GM23338 (cell line): ENCODE results near the gene TBC1D3K. TPM values are rescaled to one million over a fixed set of nuclear protein-coding genes. Genes with fewer than 3 reads are reported as not detected.
"Not testable (repeated sequence)": the region's sequence is repeated elsewhere in the genome, so short reads cannot be mapped to it uniquely, and the experiment has no call there.

ENCODE experiments used
- ATAC-seq: fragments of 200-7000 bp; cut with Tn5 transposase; 3 replicates; pipeline ENCODE4 v1.9.1; 2020
- DNase-seq: peaks from one replicate; pipeline ENCODE4 v3.0.0-alpha.2; 2015; ENCODE audit warnings: low spot score
- H2AFZ ChIP-seq: fragments of 200-600 bp; sonication (generic); 2 replicates; pipeline ENCODE4 v1.8.0; 2016; ENCODE audit warnings: antibody characterized with exemption, mild to moderate bottlenecking, moderate library complexity
- H3F3A ChIP-seq: fragments of 200-600 bp; sonication (generic); replicated peaks from 2 replicates; pipeline ENCODE4 v1.8.0; 2017; ENCODE audit warnings: antibody characterized with exemption, mixed run types, low read depth
- H3K27ac ChIP-seq: fragments of 200-600 bp; sonication (generic); 2 replicates; pipeline ENCODE4 v1.6.1; 2016; ENCODE audit warnings: low read depth
- H3K27me3 ChIP-seq: fragments of 200-600 bp; sonication (generic); 2 replicates; pipeline ENCODE4 v1.8.0; 2016; ENCODE audit warnings: mild to moderate bottlenecking, mixed run types, moderate library complexity; ENCODE audit not compliant: insufficient read depth
- H3K36me3 ChIP-seq: fragments of 200-600 bp; sonication (generic); 2 replicates; pipeline ENCODE4 v1.8.0; 2016; ENCODE audit warnings: mild to moderate bottlenecking; ENCODE audit not compliant: insufficient read depth
- H3K4me1 ChIP-seq: fragments of 200-600 bp; sonication (generic); 2 replicates; pipeline ENCODE4 v1.8.0; 2016; ENCODE audit warnings: mild to moderate bottlenecking, moderate library complexity; ENCODE audit not compliant: insufficient read depth
- H3K4me2 ChIP-seq: fragments of 200-600 bp; sonication (generic); 2 replicates; pipeline ENCODE4 v1.7.1; 2017; ENCODE audit warnings: mixed run types
- H3K4me3 ChIP-seq: fragments of 200-600 bp; sonication (generic); 2 replicates; pipeline ENCODE4 v1.6.1; 2016; ENCODE audit warnings: mixed run types
- H3K79me2 ChIP-seq: fragments of 200-600 bp; sonication (generic); replicated peaks from 2 replicates; pipeline ENCODE4 v1.8.0; 2017; ENCODE audit warnings: mild to moderate bottlenecking; ENCODE audit not compliant: insufficient read depth
- H3K9me2 ChIP-seq: fragments of 200-600 bp; sonication (generic); 2 replicates; pipeline ENCODE4 v1.8.0; 2017; ENCODE audit not compliant: insufficient read depth
- H4K20me1 ChIP-seq: fragments of 200-600 bp; sonication (generic); replicated peaks from 2 replicates; pipeline ENCODE4 v1.8.0; 2017; ENCODE audit warnings: mild to moderate bottlenecking; ENCODE audit not compliant: insufficient read depth
- H3K27ac Mint-ChIP-seq: 2 replicates; pipeline ENCODE4 v1.8.0; 2020; ENCODE audit warnings: inconsistent platforms, mild to moderate bottlenecking, moderate library complexity, mixed read lengths
- H3K27me3 Mint-ChIP-seq: 3 replicates; pipeline ENCODE4 v1.8.0; 2022; ENCODE audit warnings: low read depth, mild to moderate bottlenecking, moderate library complexity, mixed read lengths, inconsistent platforms; ENCODE audit not compliant: insufficient read depth, poor library complexity
- H3K36me3 Mint-ChIP-seq: 3 replicates; pipeline ENCODE4 v1.8.0; 2021; ENCODE audit warnings: low read depth, mild to moderate bottlenecking, inconsistent platforms, moderate library complexity, mixed read lengths
- H3K4me1 Mint-ChIP-seq: 3 replicates; pipeline ENCODE4 v1.8.0; 2020; ENCODE audit warnings: mild to moderate bottlenecking, inconsistent platforms, mixed read lengths
- H3K4me3 Mint-ChIP-seq: 3 replicates; pipeline ENCODE4 v1.8.0; 2021; ENCODE audit warnings: moderate library complexity, mild to moderate bottlenecking, inconsistent platforms, mixed read lengths
- H3K9me3 Mint-ChIP-seq: 3 replicates; pipeline ENCODE4 v1.8.0; 2020; ENCODE audit warnings: moderate library complexity, mild to moderate bottlenecking, inconsistent platforms, mixed read lengths
- ETS1 ChIP-seq: IDR thresholded peaks from 2 replicates; pipeline ENCODE4 v1.6.1; 2016; ENCODE audit warnings: antibody characterized with exemption
- EZH2phosphoT487 ChIP-seq: fragments of 200-600 bp; sonication (generic); IDR thresholded peaks from one replicate; pipeline ENCODE4 v1.8.1; 2018; ENCODE audit warnings: antibody characterized with exemption; ENCODE audit not compliant: unreplicated experiment
- JUNB ChIP-seq: IDR thresholded peaks from one replicate; pipeline ENCODE4 v1.6.1; 2016; ENCODE audit warnings: antibody characterized with exemption; ENCODE audit not compliant: unreplicated experiment
- NANOG ChIP-seq: IDR thresholded peaks from 2 replicates; pipeline ENCODE4 v1.6.1; 2016; ENCODE audit warnings: antibody characterized with exemption, borderline replicate concordance
- ZNF114 ChIP-seq: fragments of 250-450 bp; sonication (Bioruptor Pico); IDR thresholded peaks from 2 replicates; pipeline ENCODE4 v1.5.0; 2020; ENCODE audit warnings: mild to moderate bottlenecking, moderate library complexity
- ZNF331 ChIP-seq: fragments of 250-450 bp; sonication (Bioruptor Pico); IDR thresholded peaks from 2 replicates; pipeline ENCODE4 v1.5.0; 2020; ENCODE audit warnings: low read depth, mild to moderate bottlenecking, moderate library complexity
- long read RNA-seq: library from polyadenylated mRNA; unstranded; transcript quantifications from one replicate; pipeline ENCODE4 v2.0.0, GENCODE V29; 2020; ENCODE audit not compliant: unreplicated experiment
- polyA plus RNA-seq: library from polyadenylated mRNA; unstranded; fragments of >200 nt; fragmentation: Nextera tagmentation; extraction: Ambion mirVana; gene quantifications from 2 replicates; pipeline ENCODE4 v1.2.1, GENCODE V29; 2016
- total RNA-seq: library from RNA; depleted of rRNA; stranded (reverse); fragments of >200 nt; shearing (Covaris generic); gene quantifications from 2 replicates; pipeline ENCODE4 v1.2.3, GENCODE V29; 2014; rRNA removed
- TF ChIP-seq, protein P1 (sequence below): IDR thresholded peaks from one replicate; pipeline ENCODE4 v1.6.1; 2018; ENCODE audit warnings: antibody characterized with exemption; ENCODE audit not compliant: unreplicated experiment

The TBC1D3K gene
- total RNA-seq, result not detected in 2 replicates
- polyA plus RNA-seq, result not detected in 2 replicates
- long read RNA-seq, result 0 reads

GRCh38 chr17:37924115-37924514, at the start of gene TBC1D3K:
TSS of gene TBC1D3K (plus strand) at chr17:37924415. CDS start at chr17:37926000, 1,585 bp downstream.
- H3F3A ChIP-seq, H3K36me3 ChIP-seq, H3K79me2 ChIP-seq, H3K4me1 Mint-ChIP-seq, H3K4me3 ChIP-seq, H2AFZ ChIP-seq, H3K27ac Mint-ChIP-seq, H3K36me3 Mint-ChIP-seq, DNase-seq, ATAC-seq, H3K4me3 Mint-ChIP-seq, H3K4me1 ChIP-seq, H3K9me3 Mint-ChIP-seq, H4K20me1 ChIP-seq, H3K9me2 ChIP-seq, H3K27me3 Mint-ChIP-seq, H3K27ac ChIP-seq, H3K4me2 ChIP-seq, H3K27me3 ChIP-seq: not testable (repeated sequence)

GRCh38 chr17:37884516-37884915, 39.7 kb upstream of the TBC1D3K start:
- no peak for TF ChIP-seq EZH2phosphoT487
- 0 out of 2 replicates have a peak overlapping the region, but pooled peaks have one; percentile 2 for H3K4me2 ChIP-seq
- H3K4me1 ChIP-seq, result no peaks in the 10 kb centered on the region
- H3K36me3 Mint-ChIP-seq, result peaks cover under 1% of the 10 kb centered on the region; the same call in 1 of the 3 replicates
- no peaks in the 10 kb centered on the region for H3K36me3 ChIP-seq
- no peak overlapping the region for H3K4me3 ChIP-seq
- peak; percentile 6 for DNase-seq
- H2AFZ ChIP-seq, result no peak overlapping the region; the same call in 1 of the 2 replicates
- no peaks in the 10 kb centered on the region for H3F3A ChIP-seq
- no peaks in the 10 kb centered on the region for H4K20me1 ChIP-seq
- H3K27me3 Mint-ChIP-seq, result no peaks in the 10 kb centered on the region
- no peaks in the 10 kb centered on the region for H3K79me2 ChIP-seq
- no peak overlapping the region for H3K4me3 Mint-ChIP-seq
- peaks cover 77% of the 10 kb centered on the region for H3K9me3 Mint-ChIP-seq
- no peaks in the 10 kb centered on the region for H3K27me3 ChIP-seq
- no peak overlapping the region for H3K27ac Mint-ChIP-seq
- no peak for ATAC-seq
- no peak overlapping the region for H3K27ac ChIP-seq
- peaks cover 6% of the 10 kb centered on the region for H3K4me1 Mint-ChIP-seq
- H3K9me2 ChIP-seq, result no peaks in the 10 kb centered on the region

DNA sequence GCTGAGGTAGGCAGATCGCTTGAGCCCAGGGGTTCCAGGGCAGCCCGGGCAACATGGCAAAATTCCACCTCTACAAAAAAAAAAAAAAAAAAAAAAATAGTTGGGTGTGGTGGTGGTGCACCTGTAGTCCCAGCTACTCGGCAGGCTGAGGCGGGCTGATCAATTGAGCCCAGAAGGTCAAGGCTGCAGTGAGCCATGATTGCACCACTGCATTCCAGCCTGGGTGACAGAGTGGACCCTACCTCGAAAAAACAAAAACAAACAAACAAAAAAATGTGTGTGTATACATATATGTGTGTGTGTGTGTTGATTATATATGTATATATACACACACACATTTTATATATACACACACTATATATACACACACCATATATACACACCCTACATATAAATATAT, 39.1 kb upstream of the TBC1D3K start:
- no peaks in the 10 kb centered on the region for H3K4me1 ChIP-seq
- peaks cover 6% of the 10 kb centered on the region for H3K4me1 Mint-ChIP-seq
- H3K79me2 ChIP-seq, result no peaks in the 10 kb centered on the region
- H3K4me2 ChIP-seq, result no peak overlapping the region
- no peaks in the 10 kb centered on the region for H3F3A ChIP-seq
- no peaks in the 10 kb centered on the region for H4K20me1 ChIP-seq
- no peak overlapping the region for H2AFZ ChIP-seq
- ATAC-seq (no peak), DNase-seq (no peak)
- H3K27ac Mint-ChIP-seq, result no peak overlapping the region
- H3K36me3 Mint-ChIP-seq, result peaks cover 2% of the 10 kb centered on the region; the same call in 1 of the 3 replicates
- no peaks in the 10 kb centered on the region for H3K27me3 Mint-ChIP-seq
- H3K27ac ChIP-seq, result no peak overlapping the region
- H3K4me3 ChIP-seq, result no peak overlapping the region
- H3K36me3 ChIP-seq, result no peaks in the 10 kb centered on the region
- H3K27me3 ChIP-seq, result no peaks in the 10 kb centered on the region
- H3K4me3 Mint-ChIP-seq, result no peak overlapping the region
- no peaks in the 10 kb centered on the region for H3K9me2 ChIP-seq
- peaks cover 78% of the 10 kb centered on the region for H3K9me3 Mint-ChIP-seq
- TF ChIP-seq ETS1 (no peak), JUNB (no peak), NANOG (no peak), EZH2phosphoT487 (no peak), ZNF331 (CRISPR knock-in tag) (no peak), ZNF114 (no peak)
- TF ChIP-seq, protein P1, sequence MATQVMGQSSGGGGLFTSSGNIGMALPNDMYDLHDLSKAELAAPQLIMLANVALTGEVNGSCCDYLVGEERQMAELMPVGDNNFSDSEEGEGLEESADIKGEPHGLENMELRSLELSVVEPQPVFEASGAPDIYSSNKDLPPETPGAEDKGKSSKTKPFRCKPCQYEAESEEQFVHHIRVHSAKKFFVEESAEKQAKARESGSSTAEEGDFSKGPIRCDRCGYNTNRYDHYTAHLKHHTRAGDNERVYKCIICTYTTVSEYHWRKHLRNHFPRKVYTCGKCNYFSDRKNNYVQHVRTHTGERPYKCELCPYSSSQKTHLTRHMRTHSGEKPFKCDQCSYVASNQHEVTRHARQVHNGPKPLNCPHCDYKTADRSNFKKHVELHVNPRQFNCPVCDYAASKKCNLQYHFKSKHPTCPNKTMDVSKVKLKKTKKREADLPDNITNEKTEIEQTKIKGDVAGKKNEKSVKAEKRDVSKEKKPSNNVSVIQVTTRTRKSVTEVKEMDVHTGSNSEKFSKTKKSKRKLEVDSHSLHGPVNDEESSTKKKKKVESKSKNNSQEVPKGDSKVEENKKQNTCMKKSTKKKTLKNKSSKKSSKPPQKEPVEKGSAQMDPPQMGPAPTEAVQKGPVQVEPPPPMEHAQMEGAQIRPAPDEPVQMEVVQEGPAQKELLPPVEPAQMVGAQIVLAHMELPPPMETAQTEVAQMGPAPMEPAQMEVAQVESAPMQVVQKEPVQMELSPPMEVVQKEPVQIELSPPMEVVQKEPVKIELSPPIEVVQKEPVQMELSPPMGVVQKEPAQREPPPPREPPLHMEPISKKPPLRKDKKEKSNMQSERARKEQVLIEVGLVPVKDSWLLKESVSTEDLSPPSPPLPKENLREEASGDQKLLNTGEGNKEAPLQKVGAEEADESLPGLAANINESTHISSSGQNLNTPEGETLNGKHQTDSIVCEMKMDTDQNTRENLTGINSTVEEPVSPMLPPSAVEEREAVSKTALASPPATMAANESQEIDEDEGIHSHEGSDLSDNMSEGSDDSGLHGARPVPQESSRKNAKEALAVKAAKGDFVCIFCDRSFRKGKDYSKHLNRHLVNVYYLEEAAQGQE, result no peak
